Measurements from ENCODE around the gene ALPP.
"Not testable (repeated sequence)": the region's sequence is repeated elsewhere in the genome, so short reads cannot be mapped to it uniquely, and the experiment has no call there.

ALPP gene

DNA sequence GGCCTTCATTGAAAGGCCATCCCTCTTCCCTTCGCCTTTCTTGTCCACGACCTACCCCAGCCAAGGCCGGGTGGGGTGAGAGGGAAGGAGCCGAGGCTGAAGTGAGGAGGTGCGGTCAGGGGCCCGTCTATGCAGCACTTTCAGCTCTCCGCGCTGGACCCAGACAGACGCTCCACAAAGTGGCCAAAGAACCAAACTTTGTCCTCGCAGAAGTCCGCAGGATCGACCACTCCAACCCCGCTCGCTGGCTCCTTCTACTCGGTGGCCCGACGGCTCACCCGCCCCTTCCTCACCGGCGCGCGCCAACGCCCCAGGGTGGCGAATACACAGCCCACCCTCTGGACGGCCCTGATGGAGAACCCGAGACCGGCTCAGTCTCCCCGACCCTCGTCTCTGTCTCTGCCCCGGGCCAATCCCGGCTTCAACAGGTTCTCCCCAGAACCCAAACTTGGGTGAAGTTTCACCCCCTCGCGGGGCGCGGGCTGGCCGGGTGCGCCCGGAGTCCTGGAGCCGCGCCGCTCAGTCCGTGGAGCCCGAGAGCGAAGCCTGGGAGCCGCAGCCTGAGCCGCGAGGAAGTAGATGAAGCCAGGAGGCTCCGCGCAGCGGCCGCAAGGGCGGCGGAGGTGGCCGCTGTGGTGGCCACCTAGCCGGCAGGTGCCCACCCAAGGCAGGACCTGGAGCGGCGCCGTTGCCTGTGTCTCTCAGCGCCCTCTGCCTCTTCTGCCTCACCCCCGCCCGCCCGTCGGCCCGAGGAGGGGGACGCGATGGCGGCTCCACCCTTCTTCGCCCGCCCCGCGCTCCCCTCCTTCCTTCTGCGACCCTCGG is 26.7 kb upstream of the ALPP start:
- TF ChIP-seq PAX5 (IDR thresholded peaks at IDR 0.05; ENCODE audit: insufficient read depth, low read length, severe bottlenecking): no peak
- no peak for TF ChIP-seq TAF1 (IDR thresholded peaks at IDR 0.05; ENCODE audit: low read depth, low read length)
- no peak for TF ChIP-seq SPI1 (IDR thresholded peaks at IDR 0.05; ENCODE audit: low read depth, low read length)
- TF ChIP-seq POU2F2 (IDR thresholded peaks at IDR 0.05; ENCODE audit: low read depth, low read length): no peak
- TF ChIP-seq POLR2AphosphoS5 (IDR thresholded peaks at IDR 0.05; ENCODE audit: low read depth, low read length): no peak
- TF ChIP-seq POLR2A (IDR thresholded peaks at IDR 0.05; ENCODE audit: low read depth, low read length): no peak
- peak; percentile 19 for DNase-seq (ENCODE audit: insufficient read length, low spot score)
- FAIRE-seq: no peak

DNA sequence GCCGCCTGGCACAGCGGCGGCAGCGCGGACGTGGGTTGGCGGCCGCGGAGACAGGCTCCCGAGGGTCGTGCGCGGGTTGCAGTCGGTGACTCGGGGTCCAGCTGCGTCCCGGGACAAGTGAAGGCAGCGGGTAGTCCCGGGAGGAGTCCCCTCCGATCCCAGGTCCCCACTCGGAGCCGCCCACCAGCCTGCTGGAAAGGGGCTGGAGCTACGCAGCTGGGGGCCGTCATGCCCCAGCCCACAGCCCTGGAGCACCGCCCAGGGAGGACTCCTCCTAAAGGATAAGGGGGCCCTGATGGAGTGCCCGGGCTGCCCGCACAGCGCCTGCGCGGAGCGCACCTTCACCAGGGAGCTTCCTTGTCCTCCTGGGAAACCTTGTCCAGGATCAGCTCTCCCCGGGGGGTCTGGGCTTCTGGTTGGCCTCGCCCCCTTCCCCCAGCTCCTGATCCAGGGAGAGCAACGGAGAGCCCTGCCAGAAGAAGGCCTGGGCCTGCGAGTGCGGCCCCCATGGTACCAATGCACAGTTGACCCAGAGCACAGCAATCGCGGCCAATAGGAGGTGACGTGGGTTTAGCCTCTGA is 25.9 kb upstream of the ALPP start:
- no peak for DNase-seq (ENCODE audit: insufficient read length, low spot score)
- TF ChIP-seq SPI1 (IDR thresholded peaks at IDR 0.05; ENCODE audit: low read depth, low read length) (no peak), TAF1 (IDR thresholded peaks at IDR 0.05; ENCODE audit: low read depth, low read length) (no peak), POLR2A (IDR thresholded peaks at IDR 0.05; ENCODE audit: low read depth, low read length) (no peak), POLR2AphosphoS5 (IDR thresholded peaks at IDR 0.05; ENCODE audit: low read depth, low read length) (no peak), POU2F2 (IDR thresholded peaks at IDR 0.05; ENCODE audit: low read depth, low read length) (no peak), PAX5 (IDR thresholded peaks at IDR 0.05; ENCODE audit: insufficient read depth, low read length, severe bottlenecking) (no peak)
- no peak for FAIRE-seq

DNA sequence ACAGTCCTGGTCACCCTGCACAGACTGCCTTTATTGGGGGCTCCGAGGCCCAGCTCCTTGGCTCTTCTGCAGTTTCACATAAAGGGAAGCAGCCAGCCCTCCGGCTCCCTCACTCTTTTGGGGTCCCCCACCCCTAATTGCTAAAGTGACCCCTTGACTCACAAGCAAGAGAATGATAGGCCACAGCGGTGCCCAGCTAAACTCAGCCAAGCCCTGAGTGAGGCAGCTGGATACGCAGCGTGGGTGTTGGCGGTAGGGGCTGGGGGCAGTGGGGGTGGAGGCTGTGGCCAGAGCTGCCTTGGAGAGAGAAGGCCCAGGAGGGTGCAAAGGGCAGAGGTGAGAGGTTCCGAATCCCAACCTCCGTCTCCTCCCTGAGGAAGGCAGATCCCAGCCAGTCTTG is 25.5 kb upstream of the ALPP start:
- TF ChIP-seq PAX5 (IDR thresholded peaks at IDR 0.05; ENCODE audit: insufficient read depth, low read length, severe bottlenecking): no peak
- no peak for TF ChIP-seq POLR2A (IDR thresholded peaks at IDR 0.05; ENCODE audit: low read depth, low read length)
- no peak for TF ChIP-seq POLR2AphosphoS5 (IDR thresholded peaks at IDR 0.05; ENCODE audit: low read depth, low read length)
- TF ChIP-seq POU2F2 (IDR thresholded peaks at IDR 0.05; ENCODE audit: low read depth, low read length): no peak
- TF ChIP-seq TAF1 (IDR thresholded peaks at IDR 0.05; ENCODE audit: low read depth, low read length): no peak
- no peak for TF ChIP-seq SPI1 (IDR thresholded peaks at IDR 0.05; ENCODE audit: low read depth, low read length)
- FAIRE-seq: no peak
- DNase-seq (ENCODE audit: insufficient read length, low spot score): no peak

DNA sequence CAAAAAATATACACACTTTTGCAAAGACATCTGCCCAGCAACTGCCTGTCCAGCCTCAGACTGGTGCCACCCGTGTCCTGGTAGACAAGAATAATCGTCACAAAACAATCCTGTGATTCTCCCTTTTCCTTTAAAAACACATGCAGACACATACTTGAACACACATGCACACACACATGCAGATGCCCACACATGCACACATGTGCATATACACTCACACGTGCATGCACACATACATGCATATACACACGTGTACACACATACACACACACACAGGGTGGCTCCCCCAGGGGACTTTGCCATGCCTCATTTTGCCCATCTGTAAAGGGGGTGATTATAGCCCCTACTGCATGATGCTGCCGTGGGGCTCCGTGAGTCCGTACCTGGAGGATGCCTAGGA is 24.9 kb upstream of the ALPP start:
- no peak for DNase-seq (ENCODE audit: insufficient read length, low spot score)
- TF ChIP-seq POLR2AphosphoS5 (IDR thresholded peaks at IDR 0.05; ENCODE audit: low read depth, low read length) (no peak), TAF1 (IDR thresholded peaks at IDR 0.05; ENCODE audit: low read depth, low read length) (no peak), POU2F2 (IDR thresholded peaks at IDR 0.05; ENCODE audit: low read depth, low read length) (no peak), PAX5 (IDR thresholded peaks at IDR 0.05; ENCODE audit: insufficient read depth, low read length, severe bottlenecking) (no peak), SPI1 (IDR thresholded peaks at IDR 0.05; ENCODE audit: low read depth, low read length) (no peak), POLR2A (IDR thresholded peaks at IDR 0.05; ENCODE audit: low read depth, low read length) (no peak)
- FAIRE-seq: no peak

DNA sequence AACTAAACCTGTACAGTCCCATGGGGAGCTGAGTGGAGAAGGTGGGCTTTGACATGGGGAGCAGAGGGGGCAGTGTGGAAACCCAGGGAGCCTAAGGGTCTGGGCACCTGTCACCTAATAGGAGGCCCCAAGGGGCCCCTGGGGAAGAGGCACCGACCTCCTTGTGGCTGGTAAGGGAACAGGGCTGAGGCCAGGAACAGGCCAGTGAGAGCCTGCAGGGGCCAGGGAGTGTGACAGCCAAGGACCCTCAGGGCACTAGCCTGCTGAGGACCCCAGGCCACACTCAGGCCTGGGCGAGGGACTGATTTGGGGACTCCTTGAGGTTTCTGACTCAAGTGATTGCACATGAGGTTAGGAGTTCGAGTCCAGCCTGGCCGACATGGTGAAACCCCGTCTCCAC is 24.5 kb upstream of the ALPP start:
- FAIRE-seq (no peak), DNase-seq (ENCODE audit: insufficient read length, low spot score) (no peak)
- TF ChIP-seq PAX5 (IDR thresholded peaks at IDR 0.05; ENCODE audit: insufficient read depth, low read length, severe bottlenecking) (no peak), POU2F2 (IDR thresholded peaks at IDR 0.05; ENCODE audit: low read depth, low read length) (no peak), POLR2AphosphoS5 (IDR thresholded peaks at IDR 0.05; ENCODE audit: low read depth, low read length) (no peak)

DNA sequence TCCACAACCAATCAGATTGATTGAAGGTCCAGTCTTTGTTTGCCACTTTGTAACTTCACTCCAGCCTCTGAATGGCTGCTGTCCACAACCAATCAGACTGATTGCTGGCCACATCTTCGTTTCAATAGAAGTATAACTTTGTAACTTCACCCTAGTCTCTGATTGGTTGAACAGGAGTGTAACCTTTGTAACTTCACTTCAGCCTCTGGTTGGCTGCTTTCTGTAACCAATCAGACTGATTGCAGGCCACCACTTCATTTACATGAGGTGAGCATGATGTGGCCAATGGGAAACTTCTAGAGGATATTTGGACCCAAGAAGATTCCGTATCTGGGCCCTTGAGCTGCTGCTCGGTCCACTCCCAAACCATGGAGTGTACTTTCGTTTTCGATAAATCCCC is 16.9 kb upstream of the ALPP start:
- FAIRE-seq (no peak), DNase-seq (ENCODE audit: insufficient read length, low spot score) (no peak)
- no peak for TF ChIP-seq SPI1 (IDR thresholded peaks at IDR 0.05; ENCODE audit: low read depth, low read length)
- TF ChIP-seq PAX5 (IDR thresholded peaks at IDR 0.05; ENCODE audit: insufficient read depth, low read length, severe bottlenecking): no peak
- TF ChIP-seq TAF1 (IDR thresholded peaks at IDR 0.05; ENCODE audit: low read depth, low read length): no peak
- no peak for TF ChIP-seq POLR2AphosphoS5 (IDR thresholded peaks at IDR 0.05; ENCODE audit: low read depth, low read length)
- no peak for TF ChIP-seq POLR2A (IDR thresholded peaks at IDR 0.05; ENCODE audit: low read depth, low read length)
- no peak for TF ChIP-seq POU2F2 (IDR thresholded peaks at IDR 0.05; ENCODE audit: low read depth, low read length)

DNA sequence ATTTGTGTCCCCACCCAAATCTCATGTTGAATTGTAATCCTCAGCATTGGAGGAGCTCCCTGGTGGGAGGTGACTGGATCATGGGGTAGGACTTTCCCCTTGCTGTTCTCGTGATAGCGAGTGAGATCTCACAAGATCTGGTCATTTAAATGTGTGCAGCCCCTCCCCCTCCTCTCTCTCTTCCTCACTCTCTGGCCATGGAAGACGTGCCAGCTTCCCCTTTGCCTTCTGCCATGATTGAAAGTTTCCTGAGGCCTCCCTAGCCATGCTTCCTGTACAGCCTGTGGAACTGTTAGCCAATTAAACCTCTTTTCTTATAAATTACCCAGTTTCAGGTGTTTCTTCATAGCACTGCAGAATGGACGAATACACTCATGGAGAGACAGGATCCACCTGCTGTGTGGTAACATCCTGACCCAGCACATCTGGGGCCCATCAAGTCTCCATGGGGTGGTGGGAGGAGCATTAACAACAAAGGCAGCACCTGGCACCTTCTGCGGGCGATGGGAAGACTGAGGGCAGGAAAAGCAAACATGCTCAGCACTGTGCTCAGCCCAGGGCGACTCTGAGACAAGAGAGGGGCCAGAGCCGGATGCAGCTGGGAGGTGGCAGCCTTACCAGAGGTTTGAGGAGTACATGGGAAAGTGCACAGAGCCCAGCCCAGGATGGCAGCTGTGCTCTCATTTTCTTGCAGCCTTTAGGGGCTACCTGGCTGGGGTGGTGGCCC is 16.2 kb upstream of the ALPP start:
- FAIRE-seq (no peak), DNase-seq (ENCODE audit: insufficient read length, low spot score) (no peak)
- no peak for TF ChIP-seq POU2F2 (IDR thresholded peaks at IDR 0.05; ENCODE audit: low read depth, low read length)
- TF ChIP-seq PAX5 (IDR thresholded peaks at IDR 0.05; ENCODE audit: insufficient read depth, low read length, severe bottlenecking): no peak
- TF ChIP-seq POLR2AphosphoS5 (IDR thresholded peaks at IDR 0.05; ENCODE audit: low read depth, low read length): no peak
- no peak for TF ChIP-seq SPI1 (IDR thresholded peaks at IDR 0.05; ENCODE audit: low read depth, low read length)
- no peak for TF ChIP-seq POLR2A (IDR thresholded peaks at IDR 0.05; ENCODE audit: low read depth, low read length)
- no peak for TF ChIP-seq TAF1 (IDR thresholded peaks at IDR 0.05; ENCODE audit: low read depth, low read length)

DNA sequence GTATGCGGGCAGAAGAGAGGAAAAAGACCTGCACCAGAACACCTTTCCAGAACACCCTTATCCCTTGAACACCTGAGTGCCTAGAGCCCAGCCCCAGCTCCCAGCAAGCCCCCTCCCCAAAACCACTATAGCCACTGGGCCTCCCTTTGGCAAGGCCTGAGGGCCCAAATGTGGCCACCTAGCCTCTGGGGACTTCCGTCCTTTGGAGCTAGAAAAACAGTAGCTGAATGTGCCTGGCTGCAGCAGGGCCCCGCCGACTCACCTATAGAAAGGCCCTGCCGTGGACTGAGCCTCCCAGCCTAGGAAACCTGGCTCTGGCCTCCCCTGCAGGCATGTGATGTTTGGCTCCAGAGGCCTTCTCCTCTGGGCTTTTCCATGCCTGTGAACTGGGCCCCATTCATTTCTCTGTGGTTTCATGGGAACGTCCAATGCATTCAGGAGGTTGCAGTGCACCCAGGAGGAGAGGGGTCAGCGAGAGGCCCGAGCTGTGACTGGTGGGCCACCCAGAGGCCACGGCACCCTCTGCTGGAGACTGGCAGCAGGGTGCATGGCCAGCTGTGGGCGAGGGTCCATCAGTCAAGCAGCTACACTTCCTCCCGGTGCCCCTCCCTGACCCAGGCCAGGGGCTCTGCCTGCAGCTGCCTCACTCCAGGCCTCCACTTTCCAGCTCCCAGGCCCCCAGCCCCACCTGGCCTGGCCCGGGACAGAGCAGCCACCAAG is 15.3 kb upstream of the ALPP start:
- not testable (repeated sequence) for DNase-seq (ENCODE audit: insufficient read length, low spot score); FAIRE-seq

All from GM12891 (cell line).